SW 1271 (cell line): ENCODE measurements around the gene FOXC1.

Source experiments
- DNase-seq, 2 experiments: peaks; one replicate each; lab custom pipeline; 2025; lab: John Stamatoyannopoulos, UW

Gene FOXC1

GRCh38 chr6:1584996-1585668 is 24.6 kb upstream of the FOXC1 start:
- no peak for DNase-seq

- no peak for DNase-seq
Observed at GRCh38 chr6:1585669-1586049, 24.1 kb upstream of the FOXC1 start.

- no peak for DNase-seq
Observed at GRCh38 chr6:1586256-1586655, 23.5 kb upstream of the FOXC1 start.

GRCh38 chr6:1586861-1587450 is 22.8 kb upstream of the FOXC1 start:
- DNase-seq = no peak

GRCh38 chr6:1587546-1587945 is 22.2 kb upstream of the FOXC1 start:
- DNase-seq = no peak

GRCh38 chr6:1587977-1588376 is 21.7 kb upstream of the FOXC1 start:
- no peak for DNase-seq

- no peak for DNase-seq
Observed at GRCh38 chr6:1589208-1589607, 20.5 kb upstream of the FOXC1 start.

- DNase-seq = no peak
Observed at GRCh38 chr6:1590580-1590979, 19.1 kb upstream of the FOXC1 start.

- no peak for DNase-seq
Observed at GRCh38 chr6:1591243-1591642, 18.5 kb upstream of the FOXC1 start.

- DNase-seq = no peak
Observed at GRCh38 chr6:1591926-1592325, 17.8 kb upstream of the FOXC1 start.

- no peak for DNase-seq
Observed at GRCh38 chr6:1592852-1593251, 16.9 kb upstream of the FOXC1 start.

- DNase-seq = no peak
Observed at GRCh38 chr6:1593286-1593957, 16.3 kb upstream of the FOXC1 start.

- no peak for DNase-seq
Observed at GRCh38 chr6:1593958-1594314, 15.8 kb upstream of the FOXC1 start.

GRCh38 chr6:1594445-1595200 is 15.1 kb upstream of the FOXC1 start:
- DNase-seq = no peak

GRCh38 chr6:1595271-1596087 is 14.2 kb upstream of the FOXC1 start:
- no peak for DNase-seq

- peak in 1 of 2 experiments; percentile 46 for DNase-seq
Observed at GRCh38 chr6:1596088-1596852, 13.4 kb upstream of the FOXC1 start.

- no peak for DNase-seq
Observed at GRCh38 chr6:1597121-1597744, 12.5 kb upstream of the FOXC1 start.

- no peak for DNase-seq
Observed at GRCh38 chr6:1597924-1598323, 11.8 kb upstream of the FOXC1 start.

- no peak for DNase-seq
Observed at GRCh38 chr6:1598433-1598832, 11.3 kb upstream of the FOXC1 start.

GRCh38 chr6:1598886-1599285 is 10.8 kb upstream of the FOXC1 start:
- DNase-seq = no peak

- DNase-seq = no peak
Observed at GRCh38 chr6:1599469-1599868, 10.2 kb upstream of the FOXC1 start.
